Measurements from ENCODE around the gene UVSSA. TPM values are rescaled to one million over a fixed set of nuclear protein-coding genes. Genes with fewer than 3 reads are reported as not detected.

UVSSA gene
- total RNA-seq, 4 donors from 2014 or later, result 9.8 to 40.1 (median 14.5) TPM

DNA sequence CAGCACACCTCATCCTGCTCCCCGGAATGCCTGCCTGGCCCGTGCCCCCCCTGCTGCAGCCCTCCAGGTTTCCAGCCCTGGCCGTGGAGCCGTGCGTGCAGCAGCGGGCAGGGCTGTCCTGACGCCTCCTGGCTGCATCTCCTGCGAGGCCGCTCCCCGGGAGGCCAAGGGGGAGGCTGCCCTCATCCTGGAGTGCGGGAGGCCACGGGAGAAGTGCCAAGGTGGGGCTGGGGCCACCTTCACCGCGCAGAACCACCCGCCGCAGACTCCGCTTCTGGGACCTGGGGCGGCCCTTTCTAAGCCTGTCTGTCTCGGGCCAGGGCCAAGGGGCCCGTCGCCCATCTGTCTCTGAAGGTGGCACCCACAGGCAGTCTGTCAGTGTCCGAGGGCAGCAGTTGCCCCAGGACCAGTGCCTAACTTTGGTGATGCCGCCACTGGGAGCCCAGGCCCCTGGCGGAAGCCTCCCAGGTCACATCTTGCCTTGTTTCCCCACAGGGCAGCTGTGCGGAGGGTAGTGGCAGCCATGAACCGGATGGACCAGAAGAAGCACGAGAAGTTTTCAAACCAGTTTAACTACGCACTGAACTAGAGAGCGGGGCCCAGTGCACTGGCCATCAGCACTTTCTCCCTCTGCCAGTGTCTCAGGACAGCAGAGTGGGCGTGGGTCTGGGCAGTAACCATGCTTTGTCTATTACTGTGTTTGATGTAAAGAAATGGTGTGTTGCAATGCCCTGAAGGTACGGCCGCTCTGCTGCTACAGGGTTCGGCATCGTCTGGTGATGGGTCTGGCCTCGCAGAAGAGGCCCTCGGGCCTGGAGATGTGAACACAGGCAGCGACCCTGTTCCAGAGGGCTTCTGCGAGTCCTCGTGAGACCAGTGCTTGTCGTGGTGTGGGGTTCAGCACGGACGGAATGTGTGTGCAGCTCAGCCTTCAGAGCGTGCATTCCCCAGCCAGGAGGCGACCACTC is 38.6 kb downstream of the UVSSA start:
- TF ChIP-seq, protein P1, sequence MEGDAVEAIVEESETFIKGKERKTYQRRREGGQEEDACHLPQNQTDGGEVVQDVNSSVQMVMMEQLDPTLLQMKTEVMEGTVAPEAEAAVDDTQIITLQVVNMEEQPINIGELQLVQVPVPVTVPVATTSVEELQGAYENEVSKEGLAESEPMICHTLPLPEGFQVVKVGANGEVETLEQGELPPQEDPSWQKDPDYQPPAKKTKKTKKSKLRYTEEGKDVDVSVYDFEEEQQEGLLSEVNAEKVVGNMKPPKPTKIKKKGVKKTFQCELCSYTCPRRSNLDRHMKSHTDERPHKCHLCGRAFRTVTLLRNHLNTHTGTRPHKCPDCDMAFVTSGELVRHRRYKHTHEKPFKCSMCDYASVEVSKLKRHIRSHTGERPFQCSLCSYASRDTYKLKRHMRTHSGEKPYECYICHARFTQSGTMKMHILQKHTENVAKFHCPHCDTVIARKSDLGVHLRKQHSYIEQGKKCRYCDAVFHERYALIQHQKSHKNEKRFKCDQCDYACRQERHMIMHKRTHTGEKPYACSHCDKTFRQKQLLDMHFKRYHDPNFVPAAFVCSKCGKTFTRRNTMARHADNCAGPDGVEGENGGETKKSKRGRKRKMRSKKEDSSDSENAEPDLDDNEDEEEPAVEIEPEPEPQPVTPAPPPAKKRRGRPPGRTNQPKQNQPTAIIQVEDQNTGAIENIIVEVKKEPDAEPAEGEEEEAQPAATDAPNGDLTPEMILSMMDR (IDR thresholded peaks at IDR 0.05; ENCODE audit: low read depth), result no peak

DNA sequence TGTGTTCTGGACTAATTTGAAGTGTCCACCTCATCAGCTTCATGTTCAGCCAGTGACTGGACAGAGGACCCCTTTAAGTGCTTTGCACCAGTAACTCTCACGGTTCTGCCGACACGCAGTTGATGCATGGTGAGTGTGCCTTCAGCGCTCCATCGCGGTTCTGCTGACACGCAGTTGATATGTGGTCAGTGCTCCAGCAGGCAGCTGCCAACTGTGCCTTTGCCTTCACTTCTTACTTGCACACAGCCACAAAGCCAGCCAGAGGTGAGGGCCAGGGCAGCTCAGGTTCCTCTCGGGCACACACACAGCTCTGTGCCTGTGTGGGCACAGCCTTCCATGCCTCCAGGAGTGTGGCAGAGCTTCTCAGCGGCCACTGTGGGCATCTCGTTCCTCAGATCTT is 46.9 kb downstream of the UVSSA start:
- TF ChIP-seq, protein P1 (IDR thresholded peaks at IDR 0.05; ENCODE audit: low read depth), result no peak

DNA sequence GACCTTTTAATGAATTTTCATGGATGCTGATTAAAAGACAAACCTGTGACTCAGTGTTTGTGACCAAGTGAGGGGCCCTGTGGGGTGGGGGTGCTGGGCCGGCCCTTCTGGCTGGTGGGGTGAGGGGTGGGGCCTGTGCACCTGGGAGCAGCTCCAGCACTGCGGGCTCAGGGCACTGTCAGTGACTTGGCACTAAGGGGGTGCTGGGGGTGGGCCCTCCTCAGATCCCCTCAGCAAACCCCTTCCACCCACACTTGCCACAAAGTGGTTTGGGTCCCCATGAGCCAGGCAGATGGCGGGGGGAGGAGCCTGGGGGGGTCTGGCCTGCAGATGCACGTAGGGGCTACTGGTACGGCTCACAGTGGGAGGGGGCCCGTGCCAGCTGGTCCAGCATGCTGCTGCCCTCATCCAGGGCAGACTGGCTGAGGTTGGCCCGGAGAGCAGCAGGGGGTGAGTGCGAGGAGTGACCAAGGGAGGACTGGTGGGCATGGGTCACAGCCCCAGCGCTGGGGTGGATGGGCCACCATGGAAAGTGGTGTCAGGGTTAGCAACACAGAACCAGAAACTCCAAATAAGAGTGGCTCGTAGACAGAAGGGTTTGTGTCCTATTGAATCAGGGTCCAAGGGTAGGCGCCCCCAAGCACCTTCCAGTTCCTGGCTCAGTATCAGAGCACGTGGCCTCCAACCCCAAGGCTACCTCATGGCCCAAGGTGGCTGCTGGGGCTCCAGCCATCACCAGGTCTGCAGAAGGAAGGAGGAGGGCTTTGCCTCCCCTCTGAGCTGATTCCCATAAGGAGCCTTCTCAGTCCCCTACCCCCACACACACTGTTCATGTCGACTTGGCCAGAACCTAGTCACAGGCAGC is 49.2 kb downstream of the UVSSA start:
- TF ChIP-seq, protein P1 (IDR thresholded peaks at IDR 0.05; ENCODE audit: low read depth), result no peak

DNA sequence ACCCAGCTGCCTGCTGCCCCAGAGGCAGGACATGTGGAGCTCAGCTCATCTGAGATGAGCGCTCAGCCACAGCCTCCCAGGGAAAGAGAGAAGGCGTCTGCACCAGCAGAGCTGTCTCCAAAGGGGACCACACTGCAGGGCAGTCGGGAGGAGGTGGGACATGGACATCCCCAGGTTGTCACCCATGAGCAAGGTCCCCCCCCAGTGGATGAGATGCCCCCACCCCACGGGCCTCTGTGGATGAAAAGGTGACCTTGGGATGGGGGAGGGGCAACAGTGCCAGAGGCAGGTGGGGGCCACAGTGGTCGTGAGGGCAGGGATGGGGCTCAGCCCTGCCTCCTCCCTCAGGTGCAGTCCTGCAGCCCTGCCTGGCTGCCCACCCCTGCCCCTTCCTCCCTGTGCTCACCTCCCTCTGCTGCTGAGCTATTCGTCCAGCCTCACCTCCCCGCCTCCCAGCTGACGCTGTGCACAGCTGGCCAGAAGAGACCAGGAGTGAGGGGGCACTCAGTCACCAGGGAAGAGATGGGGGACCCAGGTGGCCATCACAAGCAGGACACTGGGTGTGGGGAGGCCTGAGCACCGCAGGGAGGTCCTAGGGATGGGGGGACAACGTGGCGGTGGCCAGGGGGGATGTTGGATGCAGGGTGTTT is 49.9 kb downstream of the UVSSA start:
- TF ChIP-seq, protein P1 (IDR thresholded peaks at IDR 0.05; ENCODE audit: low read depth), result no peak

DNA sequence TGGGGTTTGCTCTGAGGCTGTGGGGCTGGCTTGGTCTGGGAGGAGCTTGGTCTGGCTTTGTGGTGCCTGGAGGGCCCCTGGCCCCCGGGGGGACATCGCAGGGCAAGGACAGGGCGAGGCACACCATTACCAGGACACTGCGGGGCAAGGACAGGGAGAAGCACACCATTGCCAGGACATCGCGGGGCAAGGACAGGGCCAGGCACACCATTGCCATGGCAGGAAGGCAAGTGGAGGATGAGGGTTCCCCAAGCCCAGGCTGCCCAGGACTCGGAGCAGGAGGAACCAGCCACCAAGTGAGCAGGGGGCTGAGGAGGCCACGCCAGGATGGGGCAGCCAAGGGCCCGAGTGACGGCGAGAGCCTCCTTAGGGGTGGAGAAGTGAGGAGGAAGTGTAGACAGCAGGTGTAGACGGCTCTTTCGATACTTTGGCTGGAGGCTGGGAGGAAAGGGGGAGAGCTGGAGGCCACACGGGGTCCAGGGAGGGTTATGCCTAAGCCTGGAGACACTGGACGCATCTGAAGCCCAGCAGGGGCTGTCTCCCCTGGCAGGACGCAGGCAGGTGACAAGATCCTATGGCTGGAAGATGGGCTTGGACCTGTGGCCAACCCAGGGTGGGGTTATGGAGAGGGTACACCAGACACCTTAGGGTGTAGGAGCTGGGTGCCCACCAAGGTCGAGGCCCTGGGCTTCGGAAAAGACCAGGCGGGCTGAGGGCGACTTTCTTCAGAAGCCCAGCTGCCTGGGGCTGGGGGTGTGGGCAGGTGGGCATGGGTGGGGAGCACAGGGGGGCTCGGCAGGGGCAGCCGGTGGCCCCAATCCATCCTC is 51.9 kb downstream of the UVSSA start:
- TF ChIP-seq, protein P1 (IDR thresholded peaks at IDR 0.05; ENCODE audit: low read depth), result no peak

DNA sequence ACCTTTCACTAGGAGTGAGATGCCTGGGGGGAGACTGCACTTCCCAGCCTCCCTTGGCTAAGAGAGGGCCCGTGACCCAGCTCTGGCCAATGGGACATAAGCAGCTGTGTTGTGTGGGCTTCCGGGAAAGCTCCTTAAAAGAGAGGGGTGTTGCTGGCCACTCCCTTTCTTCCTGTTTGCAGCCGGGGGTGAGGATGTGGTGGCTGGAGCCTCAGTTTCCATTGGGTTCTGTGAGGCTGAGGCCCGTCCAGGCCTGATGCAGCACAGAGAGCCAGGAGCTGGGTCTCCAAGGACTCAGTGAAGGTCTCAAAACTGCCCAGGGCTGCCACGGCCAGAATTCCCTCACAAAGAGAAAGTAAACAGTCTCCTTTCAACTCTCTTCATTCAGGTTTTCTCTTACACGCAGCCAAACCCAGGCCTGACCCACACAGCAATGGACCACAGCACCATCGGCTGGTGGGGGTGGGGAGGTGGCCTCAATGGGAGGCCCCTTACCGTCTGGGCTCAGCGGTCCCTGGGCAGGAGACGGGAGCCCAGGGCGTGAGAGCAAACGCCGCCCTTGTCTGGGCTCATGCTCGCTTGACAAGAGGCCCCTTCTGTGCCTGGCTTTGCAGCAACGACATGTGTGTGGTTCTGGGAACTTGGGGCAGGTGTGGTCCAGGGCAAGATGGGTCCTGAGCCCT is 52.6 kb downstream of the UVSSA start:
- TF ChIP-seq, protein P1 (IDR thresholded peaks at IDR 0.05; ENCODE audit: low read depth), result no peak
